IMR-90 (cell line): ENCODE results near the gene MAP3K5. TPM values are rescaled to one million over a fixed set of nuclear protein-coding genes. Genes with fewer than 3 reads are reported as not detected.

Experiments
- ATAC-seq: fragments of 200-7000 bp; cut with Tn5 transposase; 2 replicates; pipeline ENCODE4 v1.9.1; 2020; ENCODE audit warnings: low read depth, mild to moderate bottlenecking, moderate library complexity
- BruUV-seq: library from RNA; stranded (reverse); fragments of 400-500 nt; replicated peaks from 2 replicates; lab custom pipeline; 2021; lab: Mats Ljungman, UMichigan
- CTCF ChIA-PET: fragments of 300-600 bp; formaldehyde crosslinking; extraction: SDS; loops from one replicate; lab custom pipeline; 2021; ENCODE audit warnings: antibody characterized with exemption; lab: Yijun Ruan, JAX
- POLR2A ChIA-PET: fragments of 300-600 bp; sonication (Branson Sonifier 250); formaldehyde crosslinking; loops from one replicate; lab custom pipeline; 2022; ENCODE audit warnings: antibody characterized with exemption; ENCODE audit not compliant: unreplicated experiment; lab: Charles Lee
- DNase-seq: peaks from one replicate; pipeline ENCODE4 v3.0.0; 2013
- H2AFZ ChIP-seq: replicated peaks from 2 replicates; pipeline ENCODE3; 2013; ENCODE audit warnings: low read length, mild to moderate bottlenecking; ENCODE audit not compliant: poor library complexity
- H2AK5ac ChIP-seq: 2 replicates; pipeline ENCODE4 v1.6.1; 2013; ENCODE audit warnings: low read depth, low read length, inconsistent platforms
- H2AK9ac ChIP-seq: replicated peaks from 2 replicates; pipeline ENCODE3; 2013; ENCODE audit warnings: mild to moderate bottlenecking, low read depth, low read length, moderate library complexity; ENCODE audit not compliant: poor library complexity
- H2BK120ac ChIP-seq: 2 replicates; pipeline ENCODE4 v1.6.1; 2013; ENCODE audit warnings: low read depth, low read length, inconsistent platforms
- H2BK15ac ChIP-seq: 3 replicates; pipeline ENCODE4 v1.6.1; 2013; ENCODE audit warnings: low read depth, low read length, inconsistent platforms
- H2BK20ac ChIP-seq: 2 replicates; pipeline ENCODE4 v1.6.1; 2013; ENCODE audit warnings: low read depth, mild to moderate bottlenecking, inconsistent platforms, low read length, moderate library complexity
- H2BK5ac ChIP-seq: 2 replicates; pipeline ENCODE4 v1.6.1; 2013; ENCODE audit warnings: mild to moderate bottlenecking, low read depth, low read length, inconsistent platforms; ENCODE audit not compliant: poor library complexity, severe bottlenecking
- H3K14ac ChIP-seq: replicated peaks from 2 replicates; pipeline ENCODE4 v1.6.1; 2013; ENCODE audit warnings: low read depth, low read length, inconsistent platforms
- H3K18ac ChIP-seq: 2 replicates; pipeline ENCODE4 v1.6.1; 2013; ENCODE audit warnings: low read depth, low read length, control low read depth
- H3K23ac ChIP-seq: 2 replicates; pipeline ENCODE4 v1.6.1; 2013; ENCODE audit warnings: low read depth, low read length, inconsistent platforms
- H3K27ac ChIP-seq: 2 replicates; pipeline ENCODE4 v1.5.1; 2013; ENCODE audit warnings: mild to moderate bottlenecking, control low read depth, low read length; ENCODE audit not compliant: insufficient read depth
- H3K27me3 ChIP-seq: 2 replicates; pipeline ENCODE4 v1.6.1; 2013; ENCODE audit warnings: low read length; ENCODE audit not compliant: control insufficient read depth, insufficient read depth
- H3K36me3 ChIP-seq: 2 replicates; pipeline ENCODE4 v1.6.1; 2013; ENCODE audit warnings: low read length, mixed read lengths; ENCODE audit not compliant: control insufficient read depth, insufficient read depth
- H3K4ac ChIP-seq: 2 replicates; pipeline ENCODE4 v1.6.1; 2013; ENCODE audit warnings: low read depth, low read length, inconsistent platforms
- H3K4me1 ChIP-seq: 2 replicates; pipeline ENCODE4 v1.6.1; 2013; ENCODE audit warnings: low read length, mixed read lengths; ENCODE audit not compliant: control insufficient read depth, insufficient read depth
- H3K4me2 ChIP-seq: 2 replicates; pipeline ENCODE4 v1.6.1; 2013; ENCODE audit warnings: low read depth, mild to moderate bottlenecking, control low read depth, low read length, moderate library complexity
- H3K4me3 ChIP-seq: 2 replicates; pipeline ENCODE4 v1.5.1; 2013; ENCODE audit warnings: low read depth, mild to moderate bottlenecking, control low read depth, low read length, moderate library complexity; ENCODE audit not compliant: insufficient read depth
- H3K56ac ChIP-seq: 2 replicates; pipeline ENCODE4 v1.6.1; 2013; ENCODE audit warnings: low read length, inconsistent platforms; ENCODE audit not compliant: insufficient read depth; ENCODE audit errors: extremely low read depth
- H3K79me1 ChIP-seq, 2 experiments: 2 replicates each; pipeline ENCODE4 v1.6.1; 2013; ENCODE audit warnings: low read length in 2 of 2, inconsistent platforms in 1 of 2, low read depth in 1 of 2
- H3K9ac ChIP-seq: 2 replicates; pipeline ENCODE4 v1.6.1; 2013; ENCODE audit warnings: low read depth, low read length, control low read depth
- H3K9me1 ChIP-seq: 2 replicates; pipeline ENCODE4 v1.6.1; 2013; ENCODE audit warnings: low read length, inconsistent platforms; ENCODE audit not compliant: insufficient read depth
- H3K9me3 ChIP-seq: 2 replicates; pipeline ENCODE4 v1.6.1; 2013; ENCODE audit warnings: low read length; ENCODE audit not compliant: control insufficient read depth, insufficient read depth
- H4K20me1 ChIP-seq: 2 replicates; pipeline ENCODE4 v1.6.1; 2013; ENCODE audit warnings: low read length, inconsistent platforms; ENCODE audit not compliant: insufficient read depth
- H4K5ac ChIP-seq: 2 replicates; pipeline ENCODE4 v1.6.1; 2013; ENCODE audit warnings: mild to moderate bottlenecking, low read depth, low read length, control low read depth
- H4K8ac ChIP-seq, 2 experiments: 2 replicates each; pipeline ENCODE4 v1.6.1; 2013; ENCODE audit warnings: low read depth in 2 of 2, low read length in 2 of 2, control low read depth in 1 of 2, inconsistent platforms in 1 of 2
- H4K91ac ChIP-seq: 2 replicates; pipeline ENCODE4 v1.6.1; 2013; ENCODE audit warnings: low read depth, low read length, inconsistent platforms; ENCODE audit not compliant: insufficient read depth
- CEBPB ChIP-seq: IDR thresholded peaks from 2 replicates; pipeline ENCODE4 v1.6.1; 2012; ENCODE audit warnings: low read depth, low read length, improper control_type of control experiment
- RCOR1 ChIP-seq: IDR thresholded peaks from 2 replicates; pipeline ENCODE4 v1.6.1; 2012; ENCODE audit warnings: mild to moderate bottlenecking, low read length, improper control_type of control experiment; ENCODE audit not compliant: insufficient replicate concordance
- WGBS, 2 experiments: methylation state at CpG; one replicate each; pipeline versions ENCODE4 v1.1.5 to v1.1.7; 2013; ENCODE audit warnings: missing lambda C conversion rate in 2 of 2; ENCODE audit not compliant: insufficient read length in 1 of 2; ENCODE audit errors: extremely low coverage in 2 of 2; 5-methylcytosine and 5-hydroxymethylcytosine counted together
- dilution Hi-C: fragments of 300-500 bp; cut with HindIII; formaldehyde crosslinking; loops from one replicate; pipeline ENCODE4 v1.14.3; 2018; ENCODE audit warnings: low sequenced_read_pairs; ENCODE audit not compliant: unreplicated experiment
- in situ Hi-C: fragments of 300-500 bp; cut with MboI; formaldehyde crosslinking; loops from 3 replicates; pipeline ENCODE4 v1.14.3; 2019; ENCODE audit warnings: low sequenced_read_pairs, inconsistent platforms, mixed read lengths
- intact Hi-C: fragments of 100-400 bp; cut with micrococcal nuclease; formaldehyde crosslinking; loops from 2 replicates; pipeline ENCODE4 v1.10.0; 2022
- polyA plus RNA-seq, 3 experiments: library from polyadenylated mRNA; depleted of rRNA; stranded (reverse); fragments of >200 nt; gene quantifications; 2 replicates each; pipeline ENCODE4 v1.2.3, GENCODE V29; 2012; ENCODE audit warnings: low replicate concordance in 1 of 3
- total RNA-seq: library from RNA; depleted of rRNA; stranded (reverse); fragments of >200 nt; gene quantifications from 2 replicates; pipeline ENCODE4 v1.2.3, GENCODE V29; 2012

Gene MAP3K5
- total and polyA plus RNA-seq, 2 of the 4 experiments (the other 2 are of a cell fraction), result 5.4 to 17.6 TPM

DNA sequence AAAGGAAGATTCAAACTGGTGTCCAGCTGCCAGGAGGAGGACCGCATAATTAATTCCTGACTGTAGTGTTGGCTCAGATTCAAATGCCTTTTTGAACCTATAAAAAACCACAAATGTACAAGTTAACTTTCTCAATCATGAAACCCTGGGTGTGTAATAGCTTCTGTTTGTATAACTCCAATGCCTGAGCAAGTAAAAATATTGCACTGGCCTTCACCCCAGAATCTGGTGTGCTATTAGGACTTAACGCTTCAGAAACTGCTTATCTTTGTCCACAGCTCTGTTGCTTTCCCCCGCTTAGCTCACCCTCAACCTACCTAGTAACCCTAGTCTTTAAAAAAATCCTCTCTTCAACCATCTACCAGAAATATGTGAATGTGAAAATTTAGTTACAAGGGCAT is 123.0 kb downstream of the MAP3K5 start:
- BruUV-seq, result no TSS peak
- Histone ChIP-seq H3K23ac (no peak overlapping the region), H4K8ac (no peak overlapping the region), H3K4me2 (no peak overlapping the region), H3K9ac (no peak overlapping the region), H3K56ac (no peak overlapping the region), H4K5ac (no peak overlapping the region), H3K27me3 (no peaks in the 10 kb centered on the region), H2AK9ac (no peak overlapping the region), H2AK5ac (no peak overlapping the region), H3K4ac (no peak overlapping the region), H3K79me1 (peaks cover 0 to 4% of the 10 kb centered on the region in 2 experiments; a peak in 1 of 4 replicates), H3K9me3 (no peaks in the 10 kb centered on the region), H4K20me1 (no peaks in the 10 kb centered on the region), H2BK20ac (no peak overlapping the region), H3K4me3 (no peak overlapping the region), H3K27ac (no peak overlapping the region), H2BK15ac (no peak overlapping the region), H3K4me1 (no peaks in the 10 kb centered on the region), H4K91ac (no peak overlapping the region), H3K9me1 (no peaks in the 10 kb centered on the region), H2AFZ (no peak overlapping the region), H2BK5ac (no peak overlapping the region), H2BK120ac (no peak overlapping the region), H3K18ac (no peak overlapping the region), H3K36me3 (0 out of 2 replicates have a peak, but pooled peaks cover 2% of the 10 kb centered on the region), H3K14ac (no peak overlapping the region)
- peak; percentile 89 for DNase-seq
- dilution Hi-C loops (no loop called here), intact Hi-C loops (loop anchor here (5.0 kb wide), 1 partner anchor 123 kb away; the partner anchor contains the start of gene MAP3K5), in situ Hi-C loops (no loop called here)
- POLR2A ChIA-PET, result interaction anchor here (0.6 kb wide), 1 partner anchor 21 kb away, joined by 3 read pairs; no protein-coding TSS in a partner anchor
- CTCF ChIA-PET, result interaction anchor here (0.8 to 2.0 kb wide), 4 partner anchors 25 to 123 kb away, joined by 3 to 6 read pairs (median 5); partner anchors contain the start of gene MAP3K5
- ATAC-seq, result peak; percentile 92
- no peak for TF ChIP-seq RCOR1
- peak; percentile 11; the same call in 1 of the 2 replicates for TF ChIP-seq CEBPB
- WGBS, 2 experiments, result no CpG with 5 or more reads among the region's 3 CpGs
